IPS-NIHi11 (cell line): ENCODE data around the gene MAVS.
"Not testable (repeated sequence)": the region's sequence is repeated elsewhere in the genome, so short reads cannot be mapped to it uniquely, and the experiment has no call there.

Source experiments
- DNase-seq: peaks from one replicate; pipeline ENCODE4 v3.0.0; 2012; ENCODE audit warnings: mixed read lengths, low spot score

Gene MAVS

GRCh38 chr20:3815703-3816315, 30.8 kb upstream of the MAVS start:
- no peak for DNase-seq

- DNase-seq, result peak; percentile 66
Observed at GRCh38 chr20:3818155-3819151, 28.2 kb upstream of the MAVS start.

- no peak for DNase-seq
Observed at GRCh38 chr20:3819411-3820047, 27.1 kb upstream of the MAVS start.

GRCh38 chr20:3820048-3820900, 26.4 kb upstream of the MAVS start, which contains the start of gene AP5S1:
Gene AP5S1 (plus strand): TSS chr20:3820547. CDS start chr20:3822118, 1,571 bp downstream.
- peak; percentile 93 for DNase-seq

GRCh38 chr20:3820901-3821727, 25.5 kb upstream of the MAVS start:
- no peak for DNase-seq

- DNase-seq, result no peak
Observed at GRCh38 chr20:3821996-3822395, 24.6 kb upstream of the MAVS start.

GRCh38 chr20:3823881-3824280, 22.8 kb upstream of the MAVS start:
- DNase-seq, result no peak

- DNase-seq, result no peak
Observed at GRCh38 chr20:3825526-3825925, 21.1 kb upstream of the MAVS start.

- DNase-seq, result no peak
Observed at GRCh38 chr20:3826420-3826819, 20.2 kb upstream of the MAVS start.

GRCh38 chr20:3828798-3829197, 17.8 kb upstream of the MAVS start:
- DNase-seq, result no peak

- DNase-seq, result not testable (repeated sequence)
Observed at GRCh38 chr20:3829891-3830290, 16.7 kb upstream of the MAVS start.

- DNase-seq, result no peak
Observed at GRCh38 chr20:3836132-3836531, 10.5 kb upstream of the MAVS start.

GRCh38 chr20:3839328-3839727, 7.3 kb upstream of the MAVS start:
- no peak for DNase-seq

GRCh38 chr20:3840201-3840600, 6.4 kb upstream of the MAVS start:
- not testable (repeated sequence) for DNase-seq

GRCh38 chr20:3842348-3842930, 4.2 kb upstream of the MAVS start:
- DNase-seq, result no peak

GRCh38 chr20:3843490-3843889, 3.1 kb upstream of the MAVS start:
- no peak for DNase-seq

- DNase-seq, result not testable (repeated sequence)
Observed at GRCh38 chr20:3843990-3844619, 2.5 kb upstream of the MAVS start.

- no peak for DNase-seq
Observed at GRCh38 chr20:3846378-3846739, 275 bp upstream of the MAVS start.

- DNase-seq, result no peak
Observed at GRCh38 chr20:3847429-3847940, 851 bp downstream of the MAVS start.

GRCh38 chr20:3848565-3848964, 1.9 kb downstream of the MAVS start:
- no peak for DNase-seq
